GM12878 (cell line): ENCODE results near the gene DCAF5.

ENCODE experiments used
- BHLHE40 ChIP-seq, 2 experiments: fragments of 450-650 bp in 1 of 2; IDR thresholded peaks; 2 replicates each; pipeline ENCODE4 v1.6.1; 2011 to 2017; ENCODE audit warnings: low read depth in 2 of 2, borderline replicate concordance in 1 of 2, improper control_type of control experiment in 1 of 2, low read length in 1 of 2, mild to moderate bottlenecking in 1 of 2
- CHD1 ChIP-seq: IDR thresholded peaks from 2 replicates; pipeline ENCODE4 v1.6.1; 2012; ENCODE audit warnings: low read depth, low read length, improper control_type of control experiment
- CREM ChIP-seq: IDR thresholded peaks from 2 replicates; pipeline ENCODE4 v1.6.1; 2014; ENCODE audit warnings: antibody characterized with exemption, low read depth
- EGR1 ChIP-seq, 2 experiments: IDR thresholded peaks; 1 replicate in 1 of 2; 2 replicates in 1 of 2; pipeline ENCODE4 v1.6.1; 2011 to 2012; ENCODE audit warnings: low read depth in 2 of 2, low read length in 2 of 2, borderline replicate concordance in 1 of 2, mild to moderate bottlenecking in 1 of 2, moderate library complexity in 1 of 2
- EP300 ChIP-seq, 2 experiments: fragments of 150-350 bp in 1 of 2; IDR thresholded peaks; 2 replicates each; pipeline ENCODE4 v1.6.1; 2011 to 2012; ENCODE audit warnings: low read depth in 2 of 2, low read length in 2 of 2, borderline replicate concordance in 1 of 2, improper control_type of control experiment in 1 of 2, inconsistent platforms in 1 of 2; ENCODE audit not compliant: control insufficient read depth in 1 of 2
- MTA3 ChIP-seq: IDR thresholded peaks from 2 replicates; pipeline ENCODE4 v1.6.1; 2012; ENCODE audit warnings: low read length, inconsistent platforms, borderline replicate concordance
- POLR2A ChIP-seq: IDR thresholded peaks from 2 replicates; pipeline ENCODE4 v1.6.1; 2011; ENCODE audit warnings: low read depth, mild to moderate bottlenecking, low read length
- RFX5 ChIP-seq: IDR thresholded peaks from 2 replicates; pipeline ENCODE4 v1.6.1; 2011; ENCODE audit warnings: low read depth, low read length, improper control_type of control experiment
- SMC3 ChIP-seq: IDR thresholded peaks from 2 replicates; pipeline ENCODE4 v1.6.1; 2011; ENCODE audit warnings: low read length, improper control_type of control experiment, borderline replicate concordance
- SUZ12 ChIP-seq: fragments of 200-600 bp; sonication (generic); IDR thresholded peaks from one replicate; pipeline ENCODE4 v1.6.1; 2018; ENCODE audit warnings: antibody characterized with exemption, mild to moderate bottlenecking; ENCODE audit not compliant: unreplicated experiment
- TF ChIP-seq, protein P1 (sequence below), 3 experiments: IDR thresholded peaks in 2 of 3; conservative IDR thresholded peaks in 1 of 3; 2 replicates each; pipeline ENCODE4 v1.5.1; 2011; ENCODE audit warnings: low read depth in 3 of 3, low read length in 3 of 3, mild to moderate bottlenecking in 3 of 3, control low read depth in 2 of 3, moderate library complexity in 2 of 3, inconsistent platforms in 1 of 3, mixed read lengths in 1 of 3; ENCODE audit not compliant: control insufficient read depth in 2 of 3, insufficient read depth in 1 of 3; ENCODE audit errors: extremely low read depth in 1 of 3
- TF ChIP-seq, protein P2 (sequence below): fragments of 450-650 bp; IDR thresholded peaks from 2 replicates; pipeline ENCODE4 v1.6.1; 2016; ENCODE audit warnings: mild to moderate bottlenecking, moderate library complexity, borderline replicate concordance

DNA sequence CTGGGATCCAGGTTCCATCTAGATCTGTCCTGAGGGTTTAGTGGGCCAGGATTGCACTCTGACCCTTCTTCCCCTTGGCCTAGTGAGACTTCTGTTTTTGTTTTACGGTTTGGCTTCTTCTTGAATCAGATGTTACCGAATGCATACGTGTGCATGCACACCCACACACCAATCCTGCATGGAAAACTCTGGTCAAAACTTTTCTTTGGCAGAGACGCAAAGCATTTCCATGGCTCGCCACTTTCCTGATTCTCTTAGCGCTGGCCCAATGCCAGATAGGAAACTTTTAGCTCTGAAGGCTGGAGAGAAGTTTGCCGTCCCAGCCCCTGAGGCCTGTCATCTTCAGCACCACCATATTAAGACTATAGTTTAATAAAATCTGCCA is 106.5 kb downstream of the DCAF5 start:
- TF ChIP-seq CHD1, result no peak
- TF ChIP-seq SUZ12, result no peak
- TF ChIP-seq, protein P1, sequence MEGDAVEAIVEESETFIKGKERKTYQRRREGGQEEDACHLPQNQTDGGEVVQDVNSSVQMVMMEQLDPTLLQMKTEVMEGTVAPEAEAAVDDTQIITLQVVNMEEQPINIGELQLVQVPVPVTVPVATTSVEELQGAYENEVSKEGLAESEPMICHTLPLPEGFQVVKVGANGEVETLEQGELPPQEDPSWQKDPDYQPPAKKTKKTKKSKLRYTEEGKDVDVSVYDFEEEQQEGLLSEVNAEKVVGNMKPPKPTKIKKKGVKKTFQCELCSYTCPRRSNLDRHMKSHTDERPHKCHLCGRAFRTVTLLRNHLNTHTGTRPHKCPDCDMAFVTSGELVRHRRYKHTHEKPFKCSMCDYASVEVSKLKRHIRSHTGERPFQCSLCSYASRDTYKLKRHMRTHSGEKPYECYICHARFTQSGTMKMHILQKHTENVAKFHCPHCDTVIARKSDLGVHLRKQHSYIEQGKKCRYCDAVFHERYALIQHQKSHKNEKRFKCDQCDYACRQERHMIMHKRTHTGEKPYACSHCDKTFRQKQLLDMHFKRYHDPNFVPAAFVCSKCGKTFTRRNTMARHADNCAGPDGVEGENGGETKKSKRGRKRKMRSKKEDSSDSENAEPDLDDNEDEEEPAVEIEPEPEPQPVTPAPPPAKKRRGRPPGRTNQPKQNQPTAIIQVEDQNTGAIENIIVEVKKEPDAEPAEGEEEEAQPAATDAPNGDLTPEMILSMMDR (IDR thresholded peaks at IDR 0.05 in 2 of 3, conservative IDR thresholded peaks at IDR 0.05 in 1 of 3; ENCODE audit: control insufficient read depth in 2 of 3, extremely low read depth in 1 of 3, insufficient read depth in 1 of 3, low read depth in 3 of 3, low read length in 3 of 3), result no peak
- no peak for TF ChIP-seq SMC3
- TF ChIP-seq CREM, result no peak
- TF ChIP-seq POLR2A, result no peak
- TF ChIP-seq RFX5, result no peak
- no peak for TF ChIP-seq EGR1 (IDR thresholded peaks at IDR 0.05; ENCODE audit: borderline replicate concordance in 1 of 2, low read depth in 2 of 2, low read length in 2 of 2)
- TF ChIP-seq, protein P2, sequence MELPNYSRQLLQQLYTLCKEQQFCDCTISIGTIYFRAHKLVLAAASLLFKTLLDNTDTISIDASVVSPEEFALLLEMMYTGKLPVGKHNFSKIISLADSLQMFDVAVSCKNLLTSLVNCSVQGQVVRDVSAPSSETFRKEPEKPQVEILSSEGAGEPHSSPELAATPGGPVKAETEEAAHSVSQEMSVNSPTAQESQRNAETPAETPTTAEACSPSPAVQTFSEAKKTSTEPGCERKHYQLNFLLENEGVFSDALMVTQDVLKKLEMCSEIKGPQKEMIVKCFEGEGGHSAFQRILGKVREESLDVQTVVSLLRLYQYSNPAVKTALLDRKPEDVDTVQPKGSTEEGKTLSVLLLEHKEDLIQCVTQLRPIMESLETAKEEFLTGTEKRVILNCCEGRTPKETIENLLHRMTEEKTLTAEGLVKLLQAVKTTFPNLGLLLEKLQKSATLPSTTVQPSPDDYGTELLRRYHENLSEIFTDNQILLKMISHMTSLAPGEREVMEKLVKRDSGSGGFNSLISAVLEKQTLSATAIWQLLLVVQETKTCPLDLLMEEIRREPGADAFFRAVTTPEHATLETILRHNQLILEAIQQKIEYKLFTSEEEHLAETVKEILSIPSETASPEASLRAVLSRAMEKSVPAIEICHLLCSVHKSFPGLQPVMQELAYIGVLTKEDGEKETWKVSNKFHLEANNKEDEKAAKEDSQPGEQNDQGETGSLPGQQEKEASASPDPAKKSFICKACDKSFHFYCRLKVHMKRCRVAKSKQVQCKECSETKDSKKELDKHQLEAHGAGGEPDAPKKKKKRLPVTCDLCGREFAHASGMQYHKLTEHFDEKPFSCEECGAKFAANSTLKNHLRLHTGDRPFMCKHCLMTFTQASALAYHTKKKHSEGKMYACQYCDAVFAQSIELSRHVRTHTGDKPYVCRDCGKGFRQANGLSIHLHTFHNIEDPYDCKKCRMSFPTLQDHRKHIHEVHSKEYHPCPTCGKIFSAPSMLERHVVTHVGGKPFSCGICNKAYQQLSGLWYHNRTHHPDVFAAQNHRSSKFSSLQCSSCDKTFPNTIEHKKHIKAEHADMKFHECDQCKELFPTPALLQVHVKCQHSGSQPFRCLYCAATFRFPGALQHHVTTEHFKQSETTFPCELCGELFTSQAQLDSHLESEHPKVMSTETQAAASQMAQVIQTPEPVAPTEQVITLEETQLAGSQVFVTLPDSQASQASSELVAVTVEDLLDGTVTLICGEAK, result no peak
- no peak for TF ChIP-seq BHLHE40 (IDR thresholded peaks at IDR 0.05; ENCODE audit: borderline replicate concordance in 1 of 2, low read depth in 2 of 2, low read length in 1 of 2)
- TF ChIP-seq EP300 (IDR thresholded peaks at IDR 0.05; ENCODE audit: borderline replicate concordance in 1 of 2, control insufficient read depth in 1 of 2, low read depth in 2 of 2, low read length in 2 of 2), result no peak
- TF ChIP-seq MTA3, result no peak
